ENCODE measurements around the gene MYO10.
"Not testable (repeated sequence)": the region's sequence is repeated elsewhere in the genome, so short reads cannot be mapped to it uniquely, and the experiment has no call there.

The MYO10 gene

GRCh38 chr5:16862777-16863176 is 73.3 kb downstream of the MYO10 start:
- DNase-seq (ENCODE audit: low read depth) = no peak

GRCh38 chr5:16859346-16859745 is 76.7 kb downstream of the MYO10 start:
- DNase-seq (ENCODE audit: low read depth) = no peak

GRCh38 chr5:16858151-16858550 is 77.9 kb downstream of the MYO10 start:
- DNase-seq (ENCODE audit: low read depth) = no peak

- no peak for DNase-seq (ENCODE audit: low read depth)
These were observed 78.5 kb downstream of the MYO10 start for GRCh38 chr5:16857635-16858034.

- no peak for DNase-seq (ENCODE audit: low read depth)
These were observed 79.6 kb downstream of the MYO10 start for GRCh38 chr5:16856531-16856930.

- DNase-seq (ENCODE audit: low read depth) = no peak
These were observed 80.2 kb downstream of the MYO10 start for GRCh38 chr5:16855898-16856297.

- DNase-seq (ENCODE audit: low read depth) = no peak
These were observed 80.6 kb downstream of the MYO10 start for GRCh38 chr5:16855485-16855884.

- DNase-seq (ENCODE audit: low read depth) = no peak
These were observed 81.7 kb downstream of the MYO10 start for GRCh38 chr5:16854351-16854750.

GRCh38 chr5:16853518-16853917 is 82.6 kb downstream of the MYO10 start:
- DNase-seq (ENCODE audit: low read depth) = no peak

- no peak for DNase-seq (ENCODE audit: low read depth)
These were observed 83.7 kb downstream of the MYO10 start for GRCh38 chr5:16852251-16853005.

- DNase-seq (ENCODE audit: low read depth) = no peak
These were observed 86.3 kb downstream of the MYO10 start for GRCh38 chr5:16849775-16850174.

- no peak for DNase-seq (ENCODE audit: low read depth)
These were observed 86.9 kb downstream of the MYO10 start for GRCh38 chr5:16849181-16849580.

- DNase-seq (ENCODE audit: low read depth) = no peak
These were observed 91.1 kb downstream of the MYO10 start for GRCh38 chr5:16844952-16845351.

- DNase-seq (ENCODE audit: low read depth) = no peak
These were observed 93.2 kb downstream of the MYO10 start for GRCh38 chr5:16842896-16843295.

- DNase-seq (ENCODE audit: low read depth) = no peak
These were observed 94.7 kb downstream of the MYO10 start for GRCh38 chr5:16841416-16841815.

GRCh38 chr5:16837305-16837704 is 98.8 kb downstream of the MYO10 start:
- no peak for DNase-seq (ENCODE audit: low read depth)

- DNase-seq (ENCODE audit: low read depth) = no peak
These were observed 102.1 kb downstream of the MYO10 start for GRCh38 chr5:16834029-16834428.

GRCh38 chr5:16831326-16831725 is 104.8 kb downstream of the MYO10 start:
- not testable (repeated sequence) for DNase-seq (ENCODE audit: low read depth)

GRCh38 chr5:16827755-16828154 is 108.3 kb downstream of the MYO10 start:
- no peak for DNase-seq (ENCODE audit: low read depth)

- no peak for DNase-seq (ENCODE audit: low read depth)
These were observed 109.5 kb downstream of the MYO10 start for GRCh38 chr5:16826379-16827125.

GRCh38 chr5:16819522-16820167 is 116.4 kb downstream of the MYO10 start:
- DNase-seq (ENCODE audit: low read depth) = no peak

- no peak for DNase-seq (ENCODE audit: low read depth)
These were observed 120.7 kb downstream of the MYO10 start for GRCh38 chr5:16815432-16815831.

- DNase-seq (ENCODE audit: low read depth) = no peak
These were observed 123.2 kb downstream of the MYO10 start for GRCh38 chr5:16812911-16813310.

All from T-helper 22 cell (primary cell).